ENCODE data around the gene TMED8.

TMED8 gene

DNA sequence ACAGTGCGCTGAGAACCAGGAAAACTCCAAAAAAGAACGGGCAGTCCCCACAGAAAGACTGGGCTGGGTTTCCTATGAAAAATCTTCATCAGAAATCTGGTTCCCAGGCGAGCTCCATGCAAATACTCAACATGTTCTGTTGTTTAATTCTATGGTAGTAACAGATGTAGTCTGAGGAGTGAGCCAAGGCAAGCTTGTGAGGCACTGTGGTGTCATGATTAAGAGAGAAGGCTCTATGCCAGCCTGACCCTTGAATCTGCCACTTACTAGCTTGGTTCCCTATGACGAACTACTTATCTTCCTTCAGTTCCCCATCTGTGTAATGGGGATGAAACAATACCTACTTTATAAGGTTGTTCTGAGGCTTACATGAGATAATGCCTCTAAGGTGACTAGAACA lies 66.9 kb downstream of the TMED8 start:
- Histone ChIP-seq H3K36me3 (ENCODE audit: insufficient read depth, low read depth, low read length) (peaks cover 17% of the 10 kb centered on the region), H3K9ac (ENCODE audit: low read depth, low read length) (no peak overlapping the region), H3K27me3 (ENCODE audit: insufficient read depth, low read length) (no peaks in the 10 kb centered on the region), H3K4me1 (ENCODE audit: insufficient read depth, low read length) (peaks cover 23% of the 10 kb centered on the region), H3K9me3 (ENCODE audit: insufficient read depth, low read depth, low read length) (no peaks in the 10 kb centered on the region), H3K4me3 (ENCODE audit: low read length) (no peak overlapping the region), H3K27ac (ENCODE audit: low read length) (no peak overlapping the region)

DNA sequence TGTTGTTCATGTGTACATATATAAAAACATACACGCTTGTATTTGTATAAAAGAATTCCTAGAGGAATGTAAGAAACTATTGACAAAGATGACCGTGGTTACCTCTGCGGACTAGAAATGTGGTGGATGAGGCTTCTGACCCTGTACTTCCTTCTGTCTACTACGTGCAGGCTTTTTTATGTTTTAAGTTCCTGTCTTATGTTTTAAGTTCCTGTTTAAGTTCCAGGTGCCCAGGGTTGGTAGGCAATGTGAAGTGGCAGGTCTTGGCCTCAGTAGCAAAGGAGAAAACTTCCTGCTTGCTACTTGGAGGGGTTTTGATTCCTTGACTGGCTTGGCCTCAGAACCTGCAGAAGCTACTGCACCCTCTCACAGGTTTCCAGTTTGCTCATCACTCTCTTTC lies 67.8 kb downstream of the TMED8 start:
- no peak overlapping the region for H3K27ac ChIP-seq (ENCODE audit: low read length)
- peaks cover 15% of the 10 kb centered on the region for H3K4me1 ChIP-seq (ENCODE audit: insufficient read depth, low read length)
- no peaks in the 10 kb centered on the region for H3K27me3 ChIP-seq (ENCODE audit: insufficient read depth, low read length)
- H3K36me3 ChIP-seq (ENCODE audit: insufficient read depth, low read depth, low read length) = peaks cover 26% of the 10 kb centered on the region
- H3K9ac ChIP-seq (ENCODE audit: low read depth, low read length) = no peak overlapping the region
- H3K4me3 ChIP-seq (ENCODE audit: low read length) = no peak overlapping the region
- H3K9me3 ChIP-seq (ENCODE audit: insufficient read depth, low read depth, low read length) = no peaks in the 10 kb centered on the region

DNA sequence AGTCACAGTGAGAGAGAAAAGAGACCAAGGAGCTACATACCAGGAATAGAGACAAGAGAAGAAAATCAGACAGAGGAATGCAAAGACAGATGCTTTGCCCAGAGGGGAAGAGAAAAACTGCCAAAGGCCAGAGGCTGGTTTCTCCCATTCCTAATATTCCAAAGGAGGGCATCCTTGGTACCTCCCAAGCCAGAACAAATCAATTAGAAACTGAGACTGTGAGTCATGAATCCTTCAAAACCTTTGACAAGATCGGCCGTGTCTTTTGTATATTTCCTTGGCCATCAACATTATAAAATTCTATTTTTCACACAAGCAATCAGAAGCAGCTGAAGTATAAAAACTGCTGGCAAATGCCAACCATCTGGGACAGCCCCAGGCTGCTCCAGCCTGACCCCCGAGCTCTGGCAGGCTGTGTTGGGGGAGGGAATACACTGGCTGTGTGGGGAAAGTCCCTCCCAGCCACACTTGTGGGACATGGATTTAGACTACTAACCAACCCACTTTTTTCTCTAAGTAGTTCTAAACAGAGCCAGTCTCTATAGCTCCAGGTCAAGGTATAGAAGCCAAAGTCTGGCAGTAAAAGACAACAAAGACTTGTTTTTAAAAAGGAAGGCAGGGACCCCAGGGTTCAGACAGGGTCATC lies 69.9 kb downstream of the TMED8 start:
- peaks cover 9% of the 10 kb centered on the region for H3K4me1 ChIP-seq (ENCODE audit: insufficient read depth, low read length)
- no peak overlapping the region for H3K27ac ChIP-seq (ENCODE audit: low read length)

DNA sequence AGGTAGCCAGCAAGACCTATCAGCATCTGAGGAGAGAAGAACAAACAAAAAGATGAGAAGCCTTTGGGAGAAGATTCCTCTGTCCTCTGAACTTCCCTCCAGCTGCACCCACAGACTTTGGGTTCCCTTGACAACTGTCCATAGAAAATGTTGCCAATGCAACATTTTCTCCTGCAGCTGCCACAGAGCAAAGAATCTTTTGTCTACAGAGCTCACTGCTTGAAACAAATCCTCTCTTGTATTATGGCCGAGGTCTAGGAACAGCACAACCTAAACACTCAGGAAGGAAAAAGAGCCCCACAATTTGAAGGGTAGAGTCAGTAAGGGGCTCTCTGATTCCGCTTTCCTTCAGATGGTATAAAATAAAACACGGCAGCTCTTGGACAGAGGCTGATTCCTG lies 70.5 kb downstream of the TMED8 start:
- no peak overlapping the region for H3K27ac ChIP-seq (ENCODE audit: low read length)
- H3K9me3 ChIP-seq (ENCODE audit: insufficient read depth, low read depth, low read length) = no peaks in the 10 kb centered on the region
- no peak overlapping the region for H3K4me3 ChIP-seq (ENCODE audit: low read length)
- no peak overlapping the region for H3K9ac ChIP-seq (ENCODE audit: low read depth, low read length)
- peaks cover 43% of the 10 kb centered on the region for H3K36me3 ChIP-seq (ENCODE audit: insufficient read depth, low read depth, low read length)
- H3K4me1 ChIP-seq (ENCODE audit: insufficient read depth, low read length) = peaks cover 9% of the 10 kb centered on the region
- no peaks in the 10 kb centered on the region for H3K27me3 ChIP-seq (ENCODE audit: insufficient read depth, low read length)

More for the DNA sequence above, 69.9 kb downstream of the TMED8 start:
- Histone ChIP-seq H3K4me3 (ENCODE audit: low read length) (no peak overlapping the region), H3K9me3 (ENCODE audit: insufficient read depth, low read depth, low read length) (no peaks in the 10 kb centered on the region), H3K36me3 (ENCODE audit: insufficient read depth, low read depth, low read length) (peaks cover 43% of the 10 kb centered on the region), H3K9ac (ENCODE audit: low read depth, low read length) (no peak overlapping the region), H3K27me3 (ENCODE audit: insufficient read depth, low read length) (no peaks in the 10 kb centered on the region)

DNA sequence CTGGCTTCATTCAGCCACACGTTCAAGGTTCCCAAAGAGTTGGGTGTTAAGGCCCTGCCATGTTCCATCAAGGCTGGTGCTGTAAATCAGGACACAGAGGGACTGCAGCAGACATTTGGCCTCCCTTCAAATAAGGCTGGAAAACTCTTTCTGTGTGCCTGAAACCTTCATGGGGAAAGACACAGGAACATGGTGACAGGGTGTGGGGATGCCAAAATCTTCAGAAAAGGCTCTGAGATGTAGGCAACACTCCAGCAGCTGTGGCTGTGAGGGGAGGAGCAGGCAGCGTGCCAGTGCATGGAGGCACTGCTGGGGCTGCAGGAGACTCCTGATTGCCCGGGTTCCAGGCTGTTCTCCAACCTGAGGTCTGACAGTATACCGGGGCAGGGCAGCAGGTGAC lies 71.2 kb downstream of the TMED8 start:
- no peak overlapping the region for H3K4me3 ChIP-seq (ENCODE audit: low read length)
- no peak overlapping the region for H3K9ac ChIP-seq (ENCODE audit: low read depth, low read length)
- H3K27me3 ChIP-seq (ENCODE audit: insufficient read depth, low read length) = no peaks in the 10 kb centered on the region
- no peak overlapping the region for H3K27ac ChIP-seq (ENCODE audit: low read length)
- H3K36me3 ChIP-seq (ENCODE audit: insufficient read depth, low read depth, low read length) = peaks cover 40% of the 10 kb centered on the region
- no peaks in the 10 kb centered on the region for H3K9me3 ChIP-seq (ENCODE audit: insufficient read depth, low read depth, low read length)
- H3K4me1 ChIP-seq (ENCODE audit: insufficient read depth, low read length) = peaks cover 9% of the 10 kb centered on the region

DNA sequence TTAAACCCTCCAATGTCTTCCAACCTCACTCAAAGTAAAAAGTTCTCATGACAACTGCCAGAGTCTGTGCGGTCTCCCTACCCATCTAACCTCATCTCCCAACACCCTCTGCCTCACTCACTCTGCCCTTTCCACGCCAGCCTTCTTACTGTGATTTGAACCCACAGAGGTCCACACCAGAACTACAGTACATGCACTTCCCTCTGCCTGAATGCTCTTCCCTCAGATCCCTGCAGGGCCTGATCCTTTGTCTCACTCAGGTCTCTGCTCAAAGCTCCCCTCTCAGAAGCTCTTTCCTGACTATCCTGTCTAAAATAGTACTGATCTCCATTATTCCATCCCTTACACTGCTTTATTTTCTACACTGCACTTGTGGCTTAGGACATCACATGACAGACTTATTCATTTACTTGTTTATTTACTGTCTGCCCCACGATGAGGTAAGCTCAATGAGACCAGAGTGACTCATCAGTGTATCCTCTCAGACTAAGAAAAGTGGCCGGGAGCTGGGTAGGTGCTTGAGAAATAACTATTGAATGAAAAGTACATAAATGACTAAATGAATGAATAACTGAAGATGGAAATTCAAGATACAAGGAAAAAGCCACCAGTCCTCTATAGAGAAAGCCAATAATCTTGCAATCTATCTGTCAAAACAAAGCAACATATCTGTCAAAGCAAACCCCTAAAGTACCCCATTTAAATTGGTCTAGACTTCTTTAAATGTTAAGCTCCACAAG lies 73.3 kb downstream of the TMED8 start:
- H3K27me3 ChIP-seq (ENCODE audit: insufficient read depth, low read length) = no peaks in the 10 kb centered on the region
- peaks cover 49% of the 10 kb centered on the region for H3K36me3 ChIP-seq (ENCODE audit: insufficient read depth, low read depth, low read length)
- H3K4me3 ChIP-seq (ENCODE audit: low read length) = no peak overlapping the region
- no peaks in the 10 kb centered on the region for H3K9me3 ChIP-seq (ENCODE audit: insufficient read depth, low read depth, low read length)
- H3K4me1 ChIP-seq (ENCODE audit: insufficient read depth, low read length) = peaks cover 9% of the 10 kb centered on the region
- no peak overlapping the region for H3K27ac ChIP-seq (ENCODE audit: low read length)
- no peak overlapping the region for H3K9ac ChIP-seq (ENCODE audit: low read depth, low read length)

DNA sequence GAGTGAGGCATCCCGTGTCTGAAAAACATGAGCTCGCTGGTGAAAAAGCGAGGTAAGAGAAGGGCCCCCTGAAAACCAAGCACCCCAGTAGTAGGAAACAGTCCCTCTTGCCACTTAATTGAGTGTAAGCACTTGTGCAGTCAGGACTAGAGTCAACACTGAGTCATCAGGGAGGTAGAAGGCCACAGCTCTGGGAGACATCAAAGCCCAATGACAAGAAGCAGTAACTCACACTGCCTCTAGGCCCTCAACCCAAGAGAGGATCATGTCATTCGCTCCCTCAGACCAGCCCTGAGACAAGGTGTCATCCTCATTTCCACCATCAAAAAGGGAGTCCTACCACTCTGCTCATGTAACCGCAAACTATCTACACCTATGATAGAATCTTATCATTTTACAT lies 74.0 kb downstream of the TMED8 start:
- Histone ChIP-seq H3K4me3 (ENCODE audit: low read length) (no peak overlapping the region), H3K36me3 (ENCODE audit: insufficient read depth, low read depth, low read length) (peaks cover 56% of the 10 kb centered on the region), H3K27ac (ENCODE audit: low read length) (no peak overlapping the region), H3K9me3 (ENCODE audit: insufficient read depth, low read depth, low read length) (no peaks in the 10 kb centered on the region), H3K9ac (ENCODE audit: low read depth, low read length) (no peak overlapping the region), H3K4me1 (ENCODE audit: insufficient read depth, low read length) (peaks cover 9% of the 10 kb centered on the region), H3K27me3 (ENCODE audit: insufficient read depth, low read length) (no peaks in the 10 kb centered on the region)

DNA sequence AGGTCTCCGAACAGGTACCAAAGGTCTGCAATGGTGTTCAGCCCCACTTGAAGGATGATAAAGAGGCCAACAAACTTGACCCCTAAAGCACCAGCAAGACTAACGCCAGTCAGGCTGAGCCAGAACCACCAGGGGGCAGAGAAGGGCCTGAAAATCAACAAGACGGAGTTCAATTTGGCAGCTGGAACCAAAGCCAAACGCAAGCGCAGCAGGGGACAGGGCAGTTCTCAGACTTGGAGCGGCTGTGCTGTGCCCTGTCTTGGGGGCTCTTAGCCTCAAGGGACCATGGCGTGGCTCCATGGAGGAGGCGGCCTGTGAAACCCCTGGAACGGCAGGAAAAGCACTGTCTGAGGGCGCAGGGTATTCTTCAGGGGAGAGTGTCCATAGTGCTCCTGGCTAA lies 75.8 kb downstream of the TMED8 start:
- H3K4me3 ChIP-seq (ENCODE audit: low read length) = no peak overlapping the region
- no peak overlapping the region for H3K27ac ChIP-seq (ENCODE audit: low read length)
- H3K27me3 ChIP-seq (ENCODE audit: insufficient read depth, low read length) = no peaks in the 10 kb centered on the region
- no peak overlapping the region for H3K9ac ChIP-seq (ENCODE audit: low read depth, low read length)
- H3K9me3 ChIP-seq (ENCODE audit: insufficient read depth, low read depth, low read length) = no peaks in the 10 kb centered on the region
- H3K36me3 ChIP-seq (ENCODE audit: insufficient read depth, low read depth, low read length) = peaks cover 68% of the 10 kb centered on the region
- no peaks in the 10 kb centered on the region; the same call in 1 of the 2 replicates for H3K4me1 ChIP-seq (ENCODE audit: insufficient read depth, low read length)

DNA sequence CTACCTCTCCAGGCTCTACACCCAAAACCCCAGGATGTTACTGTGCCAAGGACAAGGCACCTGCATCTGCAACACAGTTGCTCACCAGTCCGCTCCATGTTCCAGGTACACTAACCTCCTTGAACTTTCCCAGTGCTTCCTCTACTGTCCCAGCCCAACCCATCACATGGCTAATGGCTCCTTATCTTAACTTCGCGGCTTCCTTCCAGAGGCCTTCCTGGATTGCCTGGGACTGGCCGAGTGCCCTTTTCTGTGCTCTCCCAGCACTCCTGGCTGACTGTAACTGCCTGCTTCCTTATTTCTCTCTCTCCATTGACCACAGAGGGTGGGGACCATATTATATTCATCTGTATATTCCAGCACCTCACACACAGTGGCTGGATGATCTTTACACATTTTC lies 77.1 kb downstream of the TMED8 start:
- Histone ChIP-seq H3K9ac (ENCODE audit: low read depth, low read length) (no peak overlapping the region), H3K4me3 (ENCODE audit: low read length) (no peak overlapping the region), H3K9me3 (ENCODE audit: insufficient read depth, low read depth, low read length) (no peaks in the 10 kb centered on the region), H3K27me3 (ENCODE audit: insufficient read depth, low read length) (no peaks in the 10 kb centered on the region), H3K4me1 (ENCODE audit: insufficient read depth, low read length) (no peaks in the 10 kb centered on the region; the same call in 1 of the 2 replicates), H3K27ac (ENCODE audit: low read length) (no peak overlapping the region), H3K36me3 (ENCODE audit: insufficient read depth, low read depth, low read length) (peaks cover 60% of the 10 kb centered on the region)

DNA sequence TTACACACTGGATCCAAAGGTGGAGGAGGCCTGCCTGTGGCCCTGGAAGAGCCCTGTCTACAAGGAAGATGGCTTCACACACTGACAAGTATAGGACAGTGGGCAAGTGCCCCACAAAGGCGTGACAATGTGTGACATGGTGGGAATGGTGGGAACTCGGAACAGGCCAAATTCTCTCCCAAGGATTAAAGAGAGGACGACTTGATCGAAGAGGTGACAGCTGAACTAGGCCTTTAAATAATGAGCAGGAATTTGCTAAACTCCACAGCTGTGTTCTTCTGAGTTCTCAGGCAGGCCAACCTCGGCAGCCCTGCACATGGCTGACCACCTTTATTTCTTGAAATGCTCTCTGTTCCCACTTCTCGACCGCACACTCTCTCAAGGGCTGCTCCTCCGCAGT lies 80.0 kb downstream of the TMED8 start:
- Histone ChIP-seq H3K27me3 (ENCODE audit: insufficient read depth, low read length) (no peaks in the 10 kb centered on the region), H3K9me3 (ENCODE audit: insufficient read depth, low read depth, low read length) (no peaks in the 10 kb centered on the region), H3K27ac (ENCODE audit: low read length) (no peak overlapping the region), H3K4me1 (ENCODE audit: insufficient read depth, low read length) (no peaks in the 10 kb centered on the region), H3K9ac (ENCODE audit: low read depth, low read length) (no peak overlapping the region), H3K36me3 (ENCODE audit: insufficient read depth, low read depth, low read length) (peaks cover 52% of the 10 kb centered on the region), H3K4me3 (ENCODE audit: low read length) (no peak overlapping the region)

DNA sequence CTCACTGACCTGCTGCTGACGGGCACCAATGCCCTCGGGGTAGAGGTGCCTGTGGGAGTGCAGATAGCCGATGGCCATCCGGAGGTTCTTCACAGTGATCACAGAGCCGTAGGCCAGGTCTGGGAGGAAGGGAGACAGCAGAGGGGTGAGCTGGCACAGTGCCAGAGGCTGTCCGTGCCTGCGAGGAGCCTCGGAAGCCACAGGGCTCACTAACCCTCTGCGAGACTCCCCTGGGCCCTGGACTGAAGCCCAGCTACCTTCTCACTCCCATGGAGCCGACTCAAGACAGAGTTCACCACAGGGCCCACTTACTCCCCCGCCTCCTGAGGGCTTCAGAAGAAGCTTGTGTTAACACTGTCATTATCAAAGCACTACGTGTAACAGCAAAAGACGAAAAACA lies 80.7 kb downstream of the TMED8 start:
- Histone ChIP-seq H3K36me3 (ENCODE audit: insufficient read depth, low read depth, low read length) (peaks cover 52% of the 10 kb centered on the region), H3K4me3 (ENCODE audit: low read length) (no peak overlapping the region), H3K27ac (ENCODE audit: low read length) (no peak overlapping the region), H3K9ac (ENCODE audit: low read depth, low read length) (no peak overlapping the region), H3K27me3 (ENCODE audit: insufficient read depth, low read length) (no peaks in the 10 kb centered on the region), H3K9me3 (ENCODE audit: insufficient read depth, low read depth, low read length) (no peaks in the 10 kb centered on the region), H3K4me1 (ENCODE audit: insufficient read depth, low read length) (no peaks in the 10 kb centered on the region)

DNA sequence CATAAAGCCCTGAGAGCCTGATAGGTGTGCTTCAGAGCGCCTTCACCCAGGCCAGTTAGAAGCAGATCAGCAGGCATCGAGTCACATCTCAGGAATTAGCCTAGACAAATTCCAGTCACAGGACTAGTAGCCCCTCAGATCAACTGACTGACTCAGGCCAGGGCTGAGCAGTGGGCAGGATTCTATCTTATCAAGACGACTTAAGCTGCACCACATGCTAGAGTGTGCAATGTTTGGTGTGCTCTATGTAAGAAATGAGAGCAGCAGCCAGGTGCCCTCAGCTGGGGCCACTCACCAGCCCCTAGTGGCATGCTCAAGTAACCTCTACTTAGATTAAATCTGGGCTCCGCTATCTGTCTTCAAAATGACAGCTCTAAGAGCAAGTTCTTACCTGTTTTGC lies 86.2 kb downstream of the TMED8 start:
- Histone ChIP-seq H3K27ac (ENCODE audit: low read length) (no peak overlapping the region), H3K4me1 (ENCODE audit: insufficient read depth, low read length) (no peaks in the 10 kb centered on the region), H3K4me3 (ENCODE audit: low read length) (no peak overlapping the region), H3K9me3 (ENCODE audit: insufficient read depth, low read depth, low read length) (no peaks in the 10 kb centered on the region), H3K36me3 (ENCODE audit: insufficient read depth, low read depth, low read length) (peaks cover 44% of the 10 kb centered on the region), H3K9ac (ENCODE audit: low read depth, low read length) (no peak overlapping the region), H3K27me3 (ENCODE audit: insufficient read depth, low read length) (no peaks in the 10 kb centered on the region)
